HG03460 (cell line): ENCODE results near the gene ANXA6.

Source experiments
- ATAC-seq: cut with Tn5 transposase; IDR thresholded peaks from one replicate; pipeline ENCODE4 v1.9.1; 2021; ENCODE audit not compliant: unreplicated experiment

The ANXA6 gene

DNA sequence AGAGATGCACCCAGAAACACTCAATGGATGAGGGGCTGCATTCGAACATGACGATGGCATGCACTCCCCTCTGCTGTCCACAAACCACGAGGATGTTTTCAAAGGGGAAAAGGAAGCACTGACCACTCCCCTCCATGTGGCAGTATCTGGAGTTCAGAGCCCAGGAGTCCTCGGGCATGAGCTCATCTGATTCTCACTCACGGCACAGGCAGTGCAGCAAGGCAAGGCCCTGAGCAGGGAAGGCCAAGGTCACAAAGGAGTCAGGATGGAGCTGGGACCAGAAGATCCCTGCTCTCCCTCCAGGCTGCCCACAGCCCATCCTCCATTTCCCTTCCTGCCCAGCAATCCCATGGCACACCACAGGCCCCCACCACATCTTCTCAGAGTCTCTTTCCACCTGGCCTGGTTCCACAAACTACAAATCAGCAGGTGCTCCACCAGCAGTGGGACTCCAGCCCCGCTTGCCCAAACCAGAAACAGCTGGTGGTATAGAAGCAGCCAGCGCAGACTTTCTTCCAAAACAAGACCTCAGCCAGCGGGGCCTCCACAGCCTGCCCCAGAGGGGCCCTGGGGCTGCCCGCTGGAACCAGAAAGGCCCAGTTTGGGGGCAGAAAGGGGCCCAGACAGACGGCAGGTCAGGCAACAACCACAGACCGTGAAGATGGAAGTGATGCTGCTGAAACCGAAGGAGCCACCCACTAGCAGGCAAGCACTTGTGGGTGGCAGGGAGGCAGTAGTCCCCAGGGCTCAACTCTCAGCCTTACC is 89.0 kb downstream of the ANXA6 start:
- peak; percentile 64 for ATAC-seq

DNA sequence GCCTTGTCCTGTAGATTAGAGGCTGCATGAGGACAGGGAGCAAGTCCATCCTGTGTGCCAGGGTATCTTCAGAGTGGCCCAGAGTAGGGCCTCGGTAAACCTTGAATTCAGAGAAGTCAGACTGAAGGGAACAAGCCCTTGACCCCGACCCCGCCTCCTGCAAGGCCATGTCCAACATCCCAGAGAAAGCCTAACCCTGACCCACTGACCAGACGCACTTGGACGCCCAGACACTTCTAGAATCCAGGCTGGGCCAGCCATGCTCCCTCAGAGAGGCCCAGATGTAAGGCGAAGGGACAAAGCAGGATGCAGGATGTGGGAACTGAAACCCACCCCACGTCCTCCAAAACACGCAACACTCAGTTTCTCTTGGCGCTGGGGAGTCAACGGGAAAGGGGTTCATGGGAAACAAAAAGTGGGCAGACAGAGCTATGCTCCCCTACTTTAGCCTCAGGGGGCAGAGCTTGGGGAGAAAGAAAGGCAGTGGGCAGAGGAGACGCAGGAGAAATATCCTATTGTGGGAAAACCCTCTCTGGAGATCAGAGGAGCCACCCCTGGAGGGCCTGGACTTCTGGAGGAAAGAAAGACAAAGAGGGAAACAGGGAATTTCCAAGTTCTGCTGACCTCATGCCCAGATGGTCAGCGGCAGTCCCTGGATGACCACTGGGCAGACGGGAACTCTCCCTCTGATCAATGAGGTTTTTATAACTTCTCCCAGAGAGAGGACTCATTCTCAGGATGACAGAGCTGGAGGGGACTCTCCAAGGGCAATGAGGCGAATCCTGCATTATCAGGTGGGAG is 89.7 kb downstream of the ANXA6 start:
- no peak for ATAC-seq

DNA sequence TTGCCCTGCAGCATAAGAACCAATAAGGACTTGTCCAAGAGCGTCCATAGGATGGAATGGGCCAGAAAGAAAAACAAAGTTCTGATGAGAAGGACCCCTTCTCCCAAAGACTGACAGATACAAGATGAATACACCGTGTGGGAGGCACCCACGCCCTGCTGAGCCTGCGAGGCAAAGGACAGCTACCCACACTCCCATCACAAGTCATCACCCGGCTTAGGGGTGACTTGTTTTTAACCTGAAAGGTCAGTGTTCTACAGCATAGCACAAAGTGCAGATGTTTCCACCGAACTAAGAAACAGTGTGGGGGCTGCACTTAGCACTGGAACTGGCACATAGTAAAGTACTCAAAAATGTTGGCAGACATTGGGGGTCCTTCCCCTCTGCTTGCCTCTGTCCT is 90.7 kb downstream of the ANXA6 start:
- no peak for ATAC-seq

DNA sequence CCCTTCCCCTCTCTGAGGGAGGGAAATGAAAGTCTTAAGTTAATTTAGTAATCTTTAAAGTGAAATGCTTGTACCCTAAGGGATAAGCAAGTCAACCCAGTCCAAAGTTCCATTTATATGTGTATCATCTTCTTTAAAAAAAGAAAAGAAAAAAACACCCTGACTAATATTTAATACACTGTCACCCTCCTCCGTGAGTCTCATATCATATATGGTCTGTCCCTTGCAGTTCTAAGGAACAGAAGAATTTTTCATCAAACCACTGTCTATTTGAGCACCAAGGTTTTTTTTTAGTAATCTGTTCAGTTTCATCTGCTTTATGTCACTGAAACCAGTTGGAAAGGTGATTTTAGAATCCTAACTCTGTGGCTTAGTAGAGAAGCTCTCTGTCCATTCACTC is 92.0 kb downstream of the ANXA6 start:
- no peak for ATAC-seq

DNA sequence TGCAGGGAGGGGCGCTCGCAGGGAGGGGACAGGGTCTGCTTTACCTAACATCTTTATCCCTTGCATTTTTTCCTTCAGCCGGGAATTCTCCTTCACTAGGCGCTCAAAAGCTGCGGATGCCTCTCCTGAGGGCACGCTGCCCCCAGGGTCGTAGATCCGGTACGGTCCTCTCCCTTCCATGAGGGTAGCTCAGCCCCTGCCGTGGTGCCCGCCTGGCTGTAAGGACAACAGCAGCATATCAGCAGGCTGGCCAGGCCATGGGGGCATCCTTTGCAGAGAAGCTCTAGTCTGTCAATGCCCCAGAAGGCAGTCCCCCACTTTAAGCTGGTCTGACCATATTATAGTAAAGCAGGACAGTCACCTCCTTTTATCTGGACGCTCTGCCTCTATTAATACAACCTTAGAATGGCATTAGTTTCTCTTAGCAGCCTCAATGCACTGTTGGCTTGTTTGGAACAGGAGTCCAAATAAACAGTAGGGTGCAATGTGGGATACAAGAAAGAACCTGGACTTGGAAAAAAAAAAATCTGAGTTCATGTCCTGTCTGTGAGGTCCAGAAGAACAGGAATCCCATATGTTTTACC is 92.6 kb downstream of the ANXA6 start:
- no peak for ATAC-seq

DNA sequence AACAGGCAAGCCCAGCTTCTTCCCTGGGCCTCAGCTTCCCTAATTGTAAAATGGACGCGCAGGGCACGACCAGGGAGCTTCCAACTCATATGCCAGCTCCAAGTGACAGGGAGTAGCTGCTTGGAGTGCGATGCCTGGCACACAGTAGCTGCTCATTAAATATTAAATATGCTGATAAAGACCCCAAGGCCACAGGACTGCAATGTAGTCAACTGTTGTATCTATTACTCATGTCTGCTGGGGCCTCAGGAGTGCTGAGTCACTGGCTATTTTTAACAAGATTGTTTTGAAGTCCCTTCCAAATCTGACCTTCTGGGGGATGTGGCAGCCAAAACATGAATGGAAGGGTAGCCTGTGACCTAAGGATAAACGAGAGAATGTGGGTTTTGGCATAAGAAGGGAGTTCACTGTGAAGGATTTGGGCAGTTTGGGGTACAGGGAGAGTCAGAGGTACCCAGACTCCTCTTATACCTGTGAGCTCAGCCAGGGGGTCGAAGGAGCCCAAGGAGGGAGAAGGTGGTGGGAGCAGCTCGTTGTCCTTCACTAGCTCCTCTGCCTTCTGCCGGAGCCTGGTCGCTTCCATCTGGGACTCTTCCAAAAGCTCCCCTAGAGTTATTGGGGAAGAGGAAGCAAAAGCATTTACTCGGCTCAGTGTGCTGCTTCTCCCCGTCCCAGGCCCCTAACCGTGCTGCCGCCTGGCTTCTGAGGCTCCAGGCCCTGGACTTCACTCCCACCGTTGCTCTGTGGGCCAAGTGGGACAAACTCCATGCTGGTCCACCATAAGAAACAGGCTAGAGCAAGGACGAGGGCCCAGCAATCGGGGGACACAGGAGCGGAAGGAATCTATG is 94.2 kb downstream of the ANXA6 start:
- no peak for ATAC-seq

DNA sequence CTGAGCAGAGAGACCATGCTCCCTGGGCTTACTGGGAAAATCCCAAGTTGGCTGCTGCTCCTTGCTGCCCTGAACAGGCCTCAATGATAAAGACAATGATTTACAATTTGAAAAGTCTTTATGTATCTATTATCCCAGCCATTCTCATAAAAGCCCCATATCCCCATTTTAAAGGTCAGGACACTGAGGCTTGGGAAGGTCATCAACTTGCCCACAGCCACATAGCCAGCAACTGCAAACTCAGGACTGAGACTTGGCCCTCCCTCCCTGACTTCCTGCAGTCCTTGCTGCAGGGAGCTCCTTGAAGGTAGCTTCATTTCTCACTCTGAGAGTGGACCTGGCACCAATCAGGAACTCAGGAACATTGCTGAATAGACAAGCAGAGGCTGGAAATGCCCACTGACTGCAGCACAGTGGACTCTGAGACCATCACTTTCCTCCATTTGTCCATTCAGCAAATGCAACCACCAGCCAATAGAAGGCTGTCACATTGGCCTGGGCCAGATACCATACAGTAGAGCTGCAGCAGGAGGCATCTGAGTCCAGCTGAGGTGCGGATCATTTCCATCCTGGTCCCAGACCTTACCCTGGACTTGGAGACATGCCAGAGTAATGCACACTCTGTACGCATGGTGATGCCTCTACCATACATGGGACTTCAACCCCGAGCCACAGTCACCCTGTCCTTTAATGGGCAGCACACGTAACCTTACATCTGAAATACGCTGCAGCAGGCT is 95.0 kb downstream of the ANXA6 start:
- ATAC-seq: no peak

DNA sequence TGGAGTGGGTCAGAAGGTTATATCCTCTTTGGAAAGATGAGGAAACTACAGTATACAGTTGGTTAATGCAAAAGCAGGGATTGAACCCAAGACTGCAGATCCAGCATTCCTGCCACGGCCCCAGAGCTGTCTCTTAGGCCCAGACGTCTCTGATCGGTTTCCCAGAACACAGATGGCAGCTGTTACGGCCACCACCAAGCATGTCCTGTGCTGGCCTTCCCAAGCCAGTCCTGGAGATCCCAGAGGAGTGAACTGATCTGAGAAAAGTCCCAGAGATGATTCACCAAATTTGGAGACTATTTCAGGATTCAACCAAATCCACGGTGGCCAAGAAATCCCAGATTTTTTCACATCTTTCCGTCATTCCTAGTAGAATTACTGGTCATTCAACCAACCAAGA is 96.8 kb downstream of the ANXA6 start:
- ATAC-seq: no peak

DNA sequence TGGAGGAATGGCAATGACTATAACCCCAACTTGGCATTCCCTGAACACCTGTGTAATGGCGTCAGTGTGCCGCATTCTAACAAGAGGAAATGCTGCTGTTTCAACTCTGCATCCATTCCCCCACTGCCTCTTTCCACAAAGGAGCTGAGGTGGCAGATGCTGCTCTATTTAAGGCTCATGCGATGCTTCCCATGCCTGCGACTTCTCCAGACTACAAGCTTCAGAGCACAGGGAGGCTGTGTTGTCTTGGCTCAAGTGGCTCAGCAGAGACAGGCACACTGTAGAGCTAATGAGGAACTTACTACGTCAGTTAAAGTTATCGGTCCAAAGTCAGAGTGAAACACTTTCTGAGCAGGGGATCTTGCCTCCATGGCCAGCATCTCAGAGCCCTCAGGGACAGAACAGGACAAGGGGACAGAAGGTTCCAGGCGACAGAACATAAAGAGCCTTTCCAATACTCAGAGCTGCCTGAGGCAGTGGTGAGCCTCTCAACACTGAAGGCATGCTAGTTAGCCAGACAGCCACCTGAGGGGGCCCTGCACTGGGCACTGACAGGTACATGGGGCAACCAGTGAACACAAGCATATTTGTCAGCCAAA is 98.6 kb downstream of the ANXA6 start:
- ATAC-seq: no peak

DNA sequence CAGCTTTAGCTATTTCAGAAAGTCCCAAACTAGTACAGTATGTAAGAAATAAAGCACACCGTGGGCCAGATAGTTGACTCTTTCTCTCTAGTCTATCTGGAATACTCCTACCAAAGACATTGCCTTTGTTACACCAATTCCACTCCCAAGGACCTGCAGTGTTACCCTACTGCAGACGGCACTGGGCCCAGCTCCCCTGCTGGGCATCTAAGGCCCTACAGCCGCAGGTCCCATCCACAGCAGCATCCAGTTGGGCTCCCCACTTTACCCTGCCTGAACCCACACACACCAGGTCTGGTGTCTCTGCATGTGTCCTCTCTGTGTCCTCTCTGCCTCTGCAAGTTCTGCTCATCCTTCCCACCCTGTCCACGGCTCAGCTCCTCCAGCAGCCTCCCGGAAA is 99.3 kb downstream of the ANXA6 start:
- ATAC-seq: no peak

DNA sequence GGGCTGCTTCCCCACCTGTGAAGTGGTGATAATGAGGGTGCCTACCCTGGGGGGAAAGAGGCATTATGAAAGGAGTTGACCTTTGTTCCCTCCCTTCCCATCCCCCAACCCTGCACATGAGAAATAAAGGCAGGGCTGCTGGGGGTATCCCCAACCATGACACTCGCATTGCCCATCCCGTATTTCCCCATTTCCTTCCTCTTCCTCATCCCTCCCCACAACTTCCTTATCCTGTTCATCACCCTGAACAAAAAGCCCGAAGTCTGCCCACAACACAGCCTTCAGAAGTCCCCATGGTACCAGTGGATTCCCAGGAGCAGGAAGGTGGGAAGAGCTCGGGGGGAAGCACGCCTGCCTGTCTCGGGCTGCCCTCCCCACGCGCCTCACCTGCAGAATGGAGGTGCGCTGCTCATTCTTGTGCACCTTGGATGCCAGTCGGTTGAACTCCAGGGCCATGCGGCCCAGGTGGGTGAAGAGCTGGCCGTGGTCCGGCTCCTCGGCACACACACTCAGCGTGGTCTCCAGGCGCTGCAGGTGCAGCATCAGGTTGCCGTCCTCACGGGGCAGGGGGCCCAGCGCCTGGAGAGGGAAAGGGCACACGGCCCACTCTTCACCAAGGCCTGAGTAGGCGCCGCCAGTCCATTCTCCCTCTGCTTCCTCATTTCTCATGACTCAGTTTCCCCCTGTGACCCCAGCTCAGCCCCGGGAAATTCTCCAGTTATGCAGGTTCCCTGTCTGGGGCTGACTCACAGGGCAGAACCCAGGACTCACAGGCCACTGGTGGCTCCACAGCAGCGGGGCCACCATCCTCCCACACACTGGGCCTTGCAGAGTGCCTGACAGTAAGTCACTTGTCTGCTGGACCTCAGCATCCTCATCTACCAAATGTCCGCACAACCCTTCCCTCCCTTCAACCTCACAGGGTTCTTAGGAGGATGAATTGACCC is 100.9 kb downstream of the ANXA6 start:
- ATAC-seq: no peak

DNA sequence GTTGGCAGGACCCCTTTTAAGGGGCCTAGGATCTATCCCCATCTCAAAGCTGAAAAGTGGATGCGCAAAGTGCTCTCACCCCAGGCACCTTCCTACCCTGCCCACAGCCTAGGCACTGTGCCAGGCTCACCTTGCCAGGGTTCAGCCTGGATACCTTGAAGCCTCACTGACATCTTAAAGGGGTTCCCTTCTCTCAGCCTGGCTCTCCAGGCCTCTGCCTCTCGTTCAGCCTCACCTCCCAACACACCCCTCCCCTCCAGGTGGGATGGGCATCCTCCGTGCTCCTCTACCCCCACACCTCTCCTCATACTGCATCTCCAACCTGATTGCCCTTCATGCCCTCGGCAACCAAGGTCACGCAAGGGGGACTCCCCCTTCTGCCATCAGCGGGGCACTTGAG is 102.2 kb downstream of the ANXA6 start:
- ATAC-seq: no peak

DNA sequence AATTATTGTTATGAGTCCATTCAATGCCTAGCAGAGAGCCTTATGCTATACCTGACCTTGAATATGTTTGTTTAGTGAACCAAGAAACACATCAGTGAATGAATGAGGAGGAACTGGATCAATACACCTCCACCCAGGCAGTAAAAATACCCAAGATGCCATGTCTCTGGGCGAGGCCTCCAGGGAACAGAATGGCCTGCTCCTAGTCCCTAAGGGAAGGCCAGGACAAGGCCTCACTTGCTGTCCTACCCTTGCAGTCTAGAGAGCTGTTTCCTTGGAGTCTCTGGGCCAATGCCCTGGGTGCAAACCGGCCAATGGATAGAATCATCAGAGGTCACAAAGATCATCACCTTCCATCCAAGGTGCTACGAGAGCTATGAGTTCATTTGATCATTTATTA is 102.9 kb downstream of the ANXA6 start:
- no peak for ATAC-seq

DNA sequence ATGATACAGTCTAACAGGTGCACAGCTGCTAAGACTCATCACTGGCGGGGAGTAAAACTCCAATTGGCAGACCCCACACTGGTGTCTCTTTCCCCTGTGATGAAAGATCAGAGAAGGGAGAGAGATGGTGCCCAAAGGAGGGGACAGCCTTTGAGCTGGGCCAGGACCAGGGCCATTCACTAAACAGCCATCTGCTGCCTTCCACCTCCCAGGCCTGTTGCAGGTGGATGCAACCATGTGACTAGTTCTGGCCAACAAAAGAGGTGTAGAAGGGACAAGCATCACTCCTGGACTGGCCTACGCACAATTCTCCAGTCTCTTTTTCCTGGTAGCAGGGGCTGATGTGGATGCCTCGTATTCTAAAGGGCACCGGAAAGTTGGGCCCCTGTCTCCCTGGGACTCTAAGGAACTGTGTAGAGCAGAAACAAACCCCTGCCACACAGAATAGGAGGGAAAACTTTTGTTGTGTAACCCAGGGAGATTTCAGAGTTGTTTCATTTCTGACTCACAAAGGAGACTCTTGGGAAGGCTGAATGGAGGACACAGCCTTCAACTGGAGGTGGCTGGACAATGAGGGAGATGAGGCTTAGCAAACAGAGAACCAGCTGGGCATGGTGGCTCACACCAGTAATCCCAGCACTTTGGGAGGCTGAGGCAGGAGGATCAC is 103.7 kb downstream of the ANXA6 start:
- no peak for ATAC-seq

DNA sequence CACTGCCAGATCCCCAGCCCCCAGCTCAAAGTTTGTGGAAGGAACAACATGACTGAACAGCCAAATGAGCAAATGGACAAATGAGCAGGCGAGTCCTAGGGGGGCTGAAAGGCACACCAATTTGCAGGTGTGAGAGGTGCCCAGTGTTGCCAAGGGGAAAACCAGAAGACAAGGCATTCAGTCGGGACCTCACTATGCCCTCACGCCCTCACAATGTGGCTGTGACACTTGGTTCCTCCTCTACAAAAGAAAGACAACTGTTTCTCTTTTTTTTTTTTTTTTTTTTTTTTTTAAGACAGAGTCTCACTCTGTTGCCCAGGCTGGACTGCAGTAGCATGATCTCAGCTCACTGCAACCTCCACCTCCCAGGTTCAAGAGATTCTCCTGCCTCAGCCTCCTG is 104.7 kb downstream of the ANXA6 start:
- no peak for ATAC-seq

DNA sequence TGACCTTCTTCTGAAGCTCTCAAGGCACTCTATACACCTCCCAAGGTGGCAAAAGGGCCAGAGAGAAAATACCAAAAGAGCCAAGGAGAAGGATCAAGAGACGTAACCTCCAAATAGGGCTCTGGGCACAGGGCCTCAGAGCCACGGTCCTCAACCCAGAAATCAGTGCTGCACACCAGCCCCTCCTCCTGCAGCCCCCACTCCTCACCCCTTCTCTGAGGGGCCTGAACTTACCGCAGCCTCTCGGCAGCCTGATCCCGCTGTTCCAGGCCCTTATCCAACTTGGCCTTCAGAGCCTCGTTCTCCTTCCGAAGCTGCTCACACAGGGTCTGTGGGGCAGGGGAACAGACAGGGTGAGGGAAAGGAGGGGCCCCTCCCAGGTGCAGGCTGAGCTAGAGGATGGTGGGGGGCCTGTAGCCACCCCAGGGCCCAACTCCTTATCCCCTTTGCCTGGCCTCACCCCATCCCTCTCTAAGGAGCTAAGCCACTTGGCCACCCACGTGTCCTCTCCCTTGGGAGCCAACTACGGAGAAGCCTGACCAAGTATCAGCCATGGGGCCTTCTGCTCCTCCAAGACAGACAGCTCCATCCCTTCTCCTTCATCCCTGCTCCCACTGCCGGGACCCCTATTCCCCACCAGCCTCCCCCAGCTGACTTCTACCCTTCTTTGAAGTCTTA is 105.5 kb downstream of the ANXA6 start:
- ATAC-seq: no peak

DNA sequence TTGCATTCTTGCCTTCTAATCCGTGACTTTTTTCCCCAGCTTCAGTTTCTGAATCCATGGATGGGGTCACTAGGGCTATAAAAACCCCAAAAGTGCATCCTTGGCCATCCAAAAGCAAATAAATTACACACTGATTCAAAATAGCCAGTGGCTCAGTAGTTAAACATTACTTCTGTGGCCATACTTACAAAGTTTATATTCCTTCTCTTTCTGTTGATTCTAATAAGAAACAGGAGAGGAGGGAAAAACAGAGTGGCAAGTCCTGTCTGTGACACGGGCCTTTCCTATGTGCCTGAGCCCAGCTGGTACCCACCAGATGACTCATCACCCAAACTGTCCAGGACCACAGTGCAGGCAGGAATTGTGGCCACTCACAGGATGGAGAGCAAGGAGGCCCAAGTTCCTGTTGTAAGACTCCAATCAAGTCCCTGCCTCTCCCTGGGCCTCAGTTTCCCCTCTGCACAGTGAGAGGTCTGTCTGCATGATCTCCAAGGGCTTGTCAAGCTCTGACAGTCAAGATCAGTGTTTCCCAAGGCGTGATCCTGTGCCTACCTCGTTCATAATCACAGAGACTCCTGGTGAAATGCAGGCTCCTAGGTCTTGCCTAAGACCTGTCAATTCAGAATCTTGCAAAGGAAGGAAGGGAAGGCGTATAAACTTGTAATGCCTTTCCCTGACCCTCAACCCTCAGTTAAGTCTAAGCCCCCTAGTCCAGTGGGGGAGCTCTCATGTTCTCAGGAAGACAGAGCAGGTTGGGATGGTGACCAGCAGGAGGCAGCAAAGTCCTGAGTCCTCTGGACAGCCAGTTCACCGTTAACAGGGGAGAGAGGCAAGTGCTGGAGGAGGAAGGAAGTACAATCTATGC is 106.3 kb downstream of the ANXA6 start:
- peak; percentile 59 for ATAC-seq
